Upper lobe of right lung (tissue), 1 donor: ENCODE data around the gene TGM1. TPM values are rescaled to one million over a fixed set of nuclear protein-coding genes. Genes with fewer than 3 reads are reported as not detected.

ENCODE experiments used
- total RNA-seq: library from RNA; stranded (reverse); fragmentation: NEBNext Ultra II Directional; extraction: Animal tissue kit (Norgen Biotek cat#: 25700); gene quantifications from one replicate; pipeline ENCODE4 v1.2.1, GENCODE V29; 2021
- donor health status: DM: no; HTN: yes; CAD: no; lungs with severe emphysema.

Gene TGM1
- total RNA-seq, 1 donor from 2014 or later, result 12.3 TPM

Other genes starting within 250 kb of the TGM1 start
- 0.96 TPM for gene CARMIL3, start 211.2 kb downstream of the TGM1 start, total RNA-seq
- gene CPNE6, start 191.6 kb downstream of the TGM1 start, total RNA-seq, result not detected
- 39.9 TPM for gene PCK2, start 168.9 kb downstream of the TGM1 start, total RNA-seq
- 57.8 TPM for gene DCAF11, start 148.4 kb downstream of the TGM1 start, total RNA-seq
- 2.8 TPM for gene NRL, start 148.2 kb downstream of the TGM1 start, total RNA-seq
- gene FITM1, start 132.5 kb downstream of the TGM1 start, total RNA-seq, result 1.1 TPM
- 171 TPM for gene PSME1, start 127.0 kb downstream of the TGM1 start, total RNA-seq
- 10.5 TPM for gene EMC9, start 121.6 kb downstream of the TGM1 start, total RNA-seq
- gene PSME2, start 116.6 kb downstream of the TGM1 start, total RNA-seq, result 138 TPM
- gene RNF31, start 115.7 kb downstream of the TGM1 start, total RNA-seq, result 52.3 TPM
- 123 TPM for gene IRF9, start 101.9 kb downstream of the TGM1 start, total RNA-seq
- 18.5 TPM for gene REC8, start 91.1 kb downstream of the TGM1 start, total RNA-seq
- 25.1 TPM for gene IPO4, start 74.4 kb downstream of the TGM1 start, total RNA-seq
- 52.0 TPM for gene TM9SF1, start 67.7 kb downstream of the TGM1 start, total RNA-seq
- gene TSSK4, start 57.5 kb downstream of the TGM1 start, total RNA-seq, result not detected
- gene CHMP4A, start 49.7 kb downstream of the TGM1 start, total RNA-seq, result 48.0 TPM
- 17.8 TPM for gene MDP1, start 47.1 kb downstream of the TGM1 start, total RNA-seq
- gene NEDD8, start 30.8 kb downstream of the TGM1 start, total RNA-seq, result 142 TPM
- 73.2 TPM for gene GMPR2, start 30.2 kb downstream of the TGM1 start, total RNA-seq
- gene TINF2, start 20.6 kb downstream of the TGM1 start, total RNA-seq, result 92.3 TPM
- 50.3 TPM for gene RABGGTA, start 8.4 kb upstream of the TGM1 start, total RNA-seq
- 28.0 TPM for gene DHRS1, start 36.6 kb upstream of the TGM1 start, total RNA-seq
- 21.4 TPM for gene NOP9, start 36.7 kb upstream of the TGM1 start, total RNA-seq
- gene CIDEB, start 44.8 kb upstream of the TGM1 start, total RNA-seq, result 18.8 TPM
- gene LTB4R2, start 47.0 kb upstream of the TGM1 start, total RNA-seq, result 6.4 TPM
- gene LTB4R, start 48.3 kb upstream of the TGM1 start, total RNA-seq, result 9.8 TPM
- gene ADCY4, start 71.9 kb upstream of the TGM1 start, total RNA-seq, result 54.5 TPM
- 23.4 TPM for gene RIPK3, start 76.8 kb upstream of the TGM1 start, total RNA-seq
- gene NFATC4, start 105.0 kb upstream of the TGM1 start, total RNA-seq, result 42.5 TPM
- gene NYNRIN, start 135.8 kb upstream of the TGM1 start, total RNA-seq, result 16.6 TPM
- 2.9 TPM for gene CBLN3, start 166.5 kb upstream of the TGM1 start, total RNA-seq
- gene KHNYN, start 166.8 kb upstream of the TGM1 start, total RNA-seq, result 56.2 TPM
- 61.6 TPM for gene SDR39U1, start 179.6 kb upstream of the TGM1 start, total RNA-seq
- gene CMA1, start 245.1 kb upstream of the TGM1 start, total RNA-seq, result 1.4 TPM